Right cardiac atrium (tissue), 5 donors: ENCODE measurements around the gene OCA2. TPM values are rescaled to one million over a fixed set of nuclear protein-coding genes. Genes with fewer than 3 reads are reported as not detected.

Experiments
- ATAC-seq, 2 donors: fragments of 200-7000 bp; cut with Tn5 transposase; one replicate each; pipeline versions ENCODE4 v1.8.0 to v1.9.1; 2020; ENCODE audit warnings: moderate library complexity in 2 of 2, mild to moderate bottlenecking in 1 of 2
- DNase-seq, 3 donors: peaks; one replicate each; pipeline ENCODE4 v3.0.0-alpha.2; 2020
- H3K27ac ChIP-seq: one replicate; pipeline ENCODE4 v1.5.1; 2013; ENCODE audit warnings: mild to moderate bottlenecking, low read length, control low read depth, moderate library complexity
- H3K27me3 ChIP-seq: one replicate; pipeline ENCODE4 v1.6.1; 2013; ENCODE audit not compliant: control insufficient read depth, insufficient read depth
- H3K4me1 ChIP-seq: one replicate; pipeline ENCODE4 v1.6.1; 2013; ENCODE audit warnings: low read length; ENCODE audit not compliant: control insufficient read depth, insufficient read depth
- H3K4me3 ChIP-seq: one replicate; pipeline ENCODE4 v1.5.1; 2013; ENCODE audit warnings: low read length, control low read depth
- H3K9me3 ChIP-seq: one replicate; pipeline ENCODE4 v1.6.1; 2013; ENCODE audit warnings: low read length; ENCODE audit not compliant: control insufficient read depth
- WGBS: extraction: QIAGEN DNeasy Blood & Tissue Kit; methylation state at CpG from one replicate; pipeline ENCODE4 v1.1.7; 2013; 5-methylcytosine and 5-hydroxymethylcytosine counted together
- intact Hi-C, 4 donors: fragments of 100-400 bp; cut with DNase I; formaldehyde crosslinking; loops; one replicate each; pipeline versions ENCODE4 v1.11.0 to v1.14.0; 2022 to 2023
- polyA plus RNA-seq: library from polyadenylated mRNA; stranded (reverse); fragments of 200-250 nt; gene quantifications from one replicate; pipeline ENCODE4 v1.2.3, GENCODE V29; 2013
- total RNA-seq, 4 donors: library from RNA; stranded (reverse); fragmentation: NEBNext Ultra II Directional; extraction: Animal tissue kit (Norgen Biotek cat#: 25700); gene quantifications; one replicate each; pipeline ENCODE4 v1.2.1, GENCODE V29; 2021
- donor health status: healthy with polysubstance abuse.
- donor health status: DM: no; HTN: yes; CAD: no.
- donor health status: DM: no; HTN: no; CAD: no.
- donor health status: DM: no; HTN: yes; CAD: no; lungs with severe emphysema.
- donor health status: DM: yes; HTN: yes; CAD: no.

The OCA2 gene
- total and polyA plus RNA-seq, 5 donors = 0.29 to 1.2 (median 0.50) TPM

DNA sequence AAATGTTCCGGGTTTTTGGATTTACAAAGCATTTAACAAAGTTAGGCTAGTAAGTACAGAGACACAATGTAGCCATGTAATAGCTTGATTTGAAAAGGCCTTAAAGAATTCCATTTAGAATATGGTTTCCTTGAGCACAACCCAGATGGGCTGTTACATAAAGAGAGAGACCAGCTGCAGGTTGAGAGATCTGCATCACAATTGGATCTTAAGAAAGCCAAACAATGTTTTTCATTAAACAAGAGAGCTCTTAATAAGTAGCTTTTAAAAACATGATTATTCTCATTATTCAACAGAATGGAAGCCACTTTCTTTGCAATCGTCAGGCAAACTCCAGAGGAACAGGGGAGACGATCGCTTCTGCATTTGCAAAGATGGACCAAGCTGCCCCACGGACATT lies 300.3 kb downstream of the OCA2 start:
- 82% methylated on average over 5 of the region's 5 CpGs for WGBS
- no peaks in the 10 kb centered on the region for H3K9me3 ChIP-seq
- no peaks in the 10 kb centered on the region for H3K4me1 ChIP-seq
- no peak overlapping the region for H3K4me3 ChIP-seq
- intact Hi-C loops = no loop called here
- DNase-seq = no peak
- H3K27ac ChIP-seq = no peak overlapping the region
- ATAC-seq = no peak
- no peaks in the 10 kb centered on the region for H3K27me3 ChIP-seq

DNA sequence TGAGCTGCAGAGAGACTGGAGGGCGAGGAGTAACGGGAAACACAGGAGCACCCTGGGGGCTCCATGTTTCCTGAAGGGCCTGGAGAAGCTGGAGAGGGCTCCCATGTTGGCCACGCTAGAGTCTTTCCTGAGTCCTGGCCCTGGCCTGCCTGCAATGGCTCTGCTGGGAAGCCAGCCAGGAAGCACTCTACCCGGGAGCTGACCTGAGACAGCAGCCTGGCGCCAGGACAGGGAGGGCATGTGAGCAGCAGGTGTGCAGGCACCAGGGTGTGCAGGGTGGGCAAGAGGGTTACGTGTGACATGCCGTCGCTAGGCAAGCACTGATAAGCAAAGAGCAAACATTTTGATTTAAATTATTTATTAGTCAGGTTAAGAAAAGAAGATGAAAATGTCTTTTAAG lies 301.4 kb downstream of the OCA2 start:
- Histone ChIP-seq H3K4me1 (no peaks in the 10 kb centered on the region), H3K27me3 (no peaks in the 10 kb centered on the region), H3K9me3 (no peaks in the 10 kb centered on the region), H3K27ac (no peak overlapping the region), H3K4me3 (no peak overlapping the region)
- peak in 1 of 2 donors; percentile 55 for ATAC-seq
- WGBS = 65% methylated on average over 8 of the region's 8 CpGs
- intact Hi-C loops = no loop called here
- DNase-seq = peak in 2 of 3 donors; percentile 66 to 68

DNA sequence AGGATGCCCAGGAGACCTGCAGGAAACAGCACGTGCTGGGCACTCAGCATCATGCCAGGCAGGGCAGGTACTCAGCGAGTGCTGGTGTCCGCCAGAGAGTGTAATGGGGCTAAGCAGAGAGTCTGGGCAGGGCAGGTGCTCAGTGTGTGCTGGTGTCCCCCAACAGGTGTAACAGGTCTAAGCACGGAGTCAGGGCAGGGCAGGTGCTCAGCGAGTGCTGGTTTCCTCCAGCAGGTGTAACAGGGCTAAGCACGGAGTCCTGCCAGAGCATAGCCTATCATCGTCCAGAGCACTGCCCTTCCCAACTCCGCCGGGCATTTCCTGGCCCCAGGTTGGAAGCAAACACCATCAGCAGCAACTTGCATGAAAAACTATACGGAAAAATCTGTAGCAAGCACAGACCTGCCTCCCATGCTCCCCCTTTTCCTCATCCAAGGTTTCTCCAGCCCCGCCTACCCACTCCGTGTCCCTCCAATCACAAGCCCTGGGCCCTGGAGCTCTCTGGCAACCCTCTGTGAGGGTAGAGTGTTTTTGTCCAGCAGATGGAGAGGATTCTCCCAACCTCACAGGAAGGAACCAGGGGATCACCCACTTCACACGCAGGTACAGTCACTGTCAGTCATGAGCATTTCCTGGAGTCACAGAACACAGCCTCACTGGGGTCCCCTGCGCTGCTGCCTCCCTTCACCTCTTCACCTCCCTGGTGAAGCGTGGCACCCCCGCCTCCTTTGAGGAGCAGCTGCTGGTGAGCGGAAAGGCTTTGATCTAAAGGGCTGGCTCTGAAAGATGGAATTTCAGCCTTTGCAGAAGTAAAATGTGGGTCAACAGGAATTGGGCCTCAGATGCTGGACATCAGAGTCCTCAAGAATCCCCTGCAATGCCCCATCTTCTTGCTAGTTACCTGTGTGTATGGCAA lies 302.5 kb downstream of the OCA2 start:
- Histone ChIP-seq H3K27me3 (no peaks in the 10 kb centered on the region), H3K9me3 (no peaks in the 10 kb centered on the region), H3K4me3 (no peak overlapping the region), H3K4me1 (no peaks in the 10 kb centered on the region), H3K27ac (no peak overlapping the region)
- intact Hi-C loops = no loop called here
- no peak for DNase-seq
- ATAC-seq = peak in 1 of 2 donors; percentile 33
- 72% methylated on average over 17 of the region's 17 CpGs for WGBS

DNA sequence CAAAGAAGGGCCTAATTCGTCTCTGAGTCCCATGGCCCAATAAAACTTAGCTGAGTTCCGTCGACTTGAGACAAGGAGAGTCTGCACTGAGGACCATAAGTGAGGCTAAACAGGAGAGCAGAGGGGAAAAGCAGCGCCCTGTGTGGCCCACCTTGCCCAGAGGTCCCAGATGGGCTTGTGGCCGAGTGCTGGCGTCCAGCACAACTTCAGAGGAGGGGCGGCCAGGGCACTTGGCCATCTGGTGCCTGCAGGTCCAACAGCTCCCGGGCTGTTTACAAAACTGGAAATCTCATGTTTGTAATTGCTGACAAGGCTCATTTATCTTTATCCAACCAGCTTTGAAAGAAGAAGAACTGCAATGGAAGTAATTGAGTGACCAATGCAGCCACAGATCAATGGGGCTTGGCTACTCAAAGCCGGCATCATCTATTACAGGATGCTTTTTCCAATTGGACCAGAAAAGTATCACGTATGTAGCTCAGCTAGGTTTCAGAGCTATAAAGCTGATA lies 306.3 kb downstream of the OCA2 start:
- intact Hi-C loops = no loop called here

DNA sequence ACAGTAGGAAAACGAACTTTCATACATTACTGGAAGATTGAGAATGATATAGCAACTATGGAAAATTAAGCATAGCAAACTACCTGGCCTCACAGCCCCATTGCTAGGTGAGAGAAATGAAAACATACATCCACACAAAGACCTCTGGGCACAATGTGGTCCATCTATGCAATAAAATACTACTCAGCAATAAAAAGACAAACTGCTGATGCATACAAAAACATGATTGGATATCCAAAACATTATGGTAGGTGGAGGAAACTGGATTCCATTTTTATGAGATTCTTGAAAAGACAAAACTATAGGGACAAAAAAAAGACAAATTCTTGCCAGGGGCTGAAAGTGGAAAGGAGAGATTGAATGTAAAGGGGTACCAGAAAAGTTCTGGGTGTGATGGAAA lies 308.8 kb downstream of the OCA2 start:
- ATAC-seq (no peak), DNase-seq (no peak)
- no peaks in the 10 kb centered on the region for H3K9me3 ChIP-seq
- intact Hi-C loops = no loop called here
- H3K27ac ChIP-seq = no peak overlapping the region
- no peak overlapping the region for H3K4me3 ChIP-seq
- no peaks in the 10 kb centered on the region for H3K27me3 ChIP-seq
- no peaks in the 10 kb centered on the region for H3K4me1 ChIP-seq
- WGBS = 41% methylated on average over 1 of the region's 1 CpG

More for the DNA sequence above, 306.3 kb downstream of the OCA2 start:
- Histone ChIP-seq H3K4me3 (no peak overlapping the region), H3K27ac (no peak overlapping the region), H3K27me3 (no peaks in the 10 kb centered on the region), H3K4me1 (no peaks in the 10 kb centered on the region), H3K9me3 (no peaks in the 10 kb centered on the region)
- WGBS = 77% methylated on average over 10 of the region's 10 CpGs
- no peak for DNase-seq
- ATAC-seq = no peak

DNA sequence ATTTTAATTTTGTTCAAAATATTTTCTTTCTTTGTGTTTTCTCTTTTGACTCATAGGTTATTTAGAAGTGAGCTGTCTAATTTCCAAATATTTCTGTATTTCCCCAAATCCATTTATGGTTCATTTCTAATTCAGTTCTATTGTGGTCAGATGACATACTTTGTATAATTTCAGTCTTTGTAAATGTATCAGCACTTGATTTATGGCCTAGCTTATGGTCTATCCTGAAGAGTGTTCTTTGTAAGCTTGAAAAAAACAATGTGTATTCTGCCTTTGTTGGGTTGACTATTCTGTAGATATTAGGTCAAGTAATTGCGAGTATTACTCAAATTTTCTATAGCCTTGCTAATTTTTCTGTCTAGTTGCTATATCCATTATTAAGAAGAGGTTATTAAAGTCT lies 311.2 kb downstream of the OCA2 start:
- Histone ChIP-seq H3K27ac (no peak overlapping the region), H3K27me3 (no peaks in the 10 kb centered on the region), H3K9me3 (no peaks in the 10 kb centered on the region), H3K4me1 (no peaks in the 10 kb centered on the region), H3K4me3 (no peak overlapping the region)
- ATAC-seq = no peak
- intact Hi-C loops = no loop called here
- no peak for DNase-seq
- WGBS = 78% methylated on average over 1 of the region's 1 CpG

DNA sequence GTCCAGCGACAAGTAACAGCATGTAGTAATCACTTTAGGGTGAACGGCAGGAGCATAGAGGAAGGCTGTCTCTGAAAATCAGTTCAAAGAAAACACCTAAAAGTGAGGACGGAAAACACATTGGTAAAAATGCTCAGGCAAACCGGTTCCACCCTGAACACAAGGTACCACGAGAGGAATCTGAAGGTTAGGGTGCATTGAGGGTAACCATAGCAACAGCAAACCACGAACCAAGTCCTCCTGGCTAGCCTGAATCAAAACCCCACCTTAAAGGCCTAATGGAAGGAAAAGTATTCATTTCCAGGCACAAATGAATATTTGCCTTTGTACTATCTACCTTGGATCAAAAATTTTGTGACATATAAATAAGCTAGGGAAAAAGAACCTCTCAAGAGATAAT lies 315.0 kb downstream of the OCA2 start:
- Histone ChIP-seq H3K9me3 (no peaks in the 10 kb centered on the region), H3K4me3 (no peak overlapping the region), H3K4me1 (no peaks in the 10 kb centered on the region), H3K27me3 (no peaks in the 10 kb centered on the region), H3K27ac (no peak overlapping the region)
- DNase-seq = no peak
- no peak for ATAC-seq
- intact Hi-C loops = no loop called here
- 81% methylated on average over 6 of the region's 6 CpGs for WGBS

DNA sequence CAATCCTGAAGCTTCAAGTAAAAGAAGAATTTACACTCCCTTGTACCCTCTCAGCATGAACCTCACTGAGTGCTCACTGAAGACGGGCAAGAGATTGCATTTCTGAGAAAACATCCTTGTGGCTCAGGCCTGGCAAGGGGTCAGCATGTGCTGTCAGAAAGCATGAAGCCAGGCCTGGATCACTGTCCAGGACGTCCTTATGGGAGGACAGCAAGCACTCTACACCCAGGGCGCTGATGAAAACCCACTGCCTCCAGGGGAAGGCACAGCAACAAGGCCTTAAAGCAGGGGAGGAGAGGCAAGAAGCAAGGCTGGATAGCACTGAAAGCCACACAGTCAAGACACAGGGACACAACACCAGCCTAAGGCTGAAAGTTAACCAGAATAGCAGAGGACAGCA lies 315.4 kb downstream of the OCA2 start:
- H3K9me3 ChIP-seq = no peaks in the 10 kb centered on the region
- H3K27me3 ChIP-seq = no peaks in the 10 kb centered on the region
- no peak overlapping the region for H3K4me3 ChIP-seq
- DNase-seq (no peak), ATAC-seq (no peak)
- intact Hi-C loops = no loop called here
- no peaks in the 10 kb centered on the region for H3K4me1 ChIP-seq
- WGBS = 58% methylated on average over 3 of the region's 3 CpGs
- no peak overlapping the region for H3K27ac ChIP-seq

DNA sequence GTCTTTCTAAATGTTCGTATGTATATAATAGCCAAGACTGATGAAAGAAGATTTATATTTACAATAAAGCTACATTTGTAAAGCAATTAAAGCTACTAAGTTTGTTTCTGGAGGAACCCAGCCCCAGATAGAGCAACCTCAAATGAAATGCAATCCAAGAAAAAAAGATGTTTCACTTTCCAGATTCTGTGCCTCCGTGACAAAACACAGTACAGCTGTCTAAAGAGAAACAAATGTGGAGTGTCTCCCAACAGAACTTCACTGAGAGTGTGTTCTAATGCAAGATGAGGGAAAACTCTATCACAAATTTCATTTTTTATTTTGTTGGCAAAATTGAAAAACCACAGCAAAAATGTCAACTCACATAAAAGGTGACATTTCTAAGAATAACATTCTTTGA lies 317.0 kb downstream of the OCA2 start:
- Histone ChIP-seq H3K27me3 (no peaks in the 10 kb centered on the region), H3K9me3 (no peaks in the 10 kb centered on the region), H3K4me3 (no peak overlapping the region), H3K4me1 (no peaks in the 10 kb centered on the region), H3K27ac (no peak overlapping the region)
- DNase-seq (no peak), ATAC-seq (no peak)
- intact Hi-C loops = no loop called here
- 55% methylated on average over 2 of the region's 2 CpGs for WGBS

DNA sequence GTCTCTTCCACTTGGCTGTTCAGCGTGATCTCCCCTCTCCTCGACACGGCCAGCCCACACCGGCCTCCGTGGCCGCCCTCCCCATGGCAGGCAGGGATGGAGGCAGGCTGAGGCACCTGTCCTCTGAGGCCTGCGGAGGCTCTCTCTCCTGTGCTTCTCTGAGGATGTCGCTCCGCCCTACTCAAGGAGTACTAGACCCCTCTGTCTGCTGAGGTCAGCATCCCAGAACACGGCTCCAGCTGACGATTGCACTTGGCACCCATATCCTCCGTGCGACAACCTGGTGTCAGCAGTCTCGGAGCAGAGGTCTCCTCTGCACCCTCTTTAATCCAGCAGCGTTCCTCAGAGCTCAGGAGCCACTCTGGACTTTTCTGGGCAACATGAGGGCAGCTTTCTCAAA lies 322.6 kb downstream of the OCA2 start:
- 88% methylated on average over 15 of the region's 15 CpGs for WGBS
- intact Hi-C loops = no loop called here
- no peak for DNase-seq
- no peak overlapping the region for H3K4me3 ChIP-seq
- H3K27ac ChIP-seq = no peak overlapping the region
- ATAC-seq = no peak
- no peaks in the 10 kb centered on the region for H3K9me3 ChIP-seq
- H3K27me3 ChIP-seq = no peaks in the 10 kb centered on the region
- no peaks in the 10 kb centered on the region for H3K4me1 ChIP-seq

DNA sequence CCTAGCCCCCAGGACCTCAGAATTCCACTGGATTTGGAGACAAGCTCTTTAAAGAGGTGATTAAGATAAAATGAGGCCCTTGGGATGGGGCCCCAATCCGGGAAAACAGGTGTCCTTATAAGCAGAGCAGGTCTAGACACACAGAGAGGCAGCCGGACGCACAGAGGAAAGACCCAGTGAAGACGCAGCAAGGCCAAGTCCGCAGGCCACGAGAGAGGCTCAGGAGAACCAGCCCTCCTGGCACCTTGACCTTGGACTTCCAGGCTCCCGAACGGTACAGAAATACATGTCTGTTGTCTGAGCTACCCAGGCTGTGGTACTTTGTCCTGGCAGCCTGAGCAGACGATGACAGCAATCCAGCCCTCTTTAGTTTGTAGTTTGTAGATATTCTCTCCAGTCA lies 324.5 kb downstream of the OCA2 start:
- Histone ChIP-seq H3K4me3 (no peak overlapping the region), H3K4me1 (no peaks in the 10 kb centered on the region), H3K27ac (no peak overlapping the region), H3K9me3 (no peaks in the 10 kb centered on the region), H3K27me3 (no peaks in the 10 kb centered on the region)
- ATAC-seq = no peak
- DNase-seq = no peak
- WGBS = 90% methylated on average over 9 of the region's 9 CpGs
- intact Hi-C loops = no loop called here
